Raji (cell line): Measurements from ENCODE around the gene PACS2.

Experiments used
- POLR2A ChIP-seq: IDR thresholded peaks from 2 replicates; pipeline ENCODE4 v1.6.1; 2011; ENCODE audit warnings: low read depth, low read length, control low read depth; ENCODE audit not compliant: insufficient read depth

The PACS2 gene

DNA sequence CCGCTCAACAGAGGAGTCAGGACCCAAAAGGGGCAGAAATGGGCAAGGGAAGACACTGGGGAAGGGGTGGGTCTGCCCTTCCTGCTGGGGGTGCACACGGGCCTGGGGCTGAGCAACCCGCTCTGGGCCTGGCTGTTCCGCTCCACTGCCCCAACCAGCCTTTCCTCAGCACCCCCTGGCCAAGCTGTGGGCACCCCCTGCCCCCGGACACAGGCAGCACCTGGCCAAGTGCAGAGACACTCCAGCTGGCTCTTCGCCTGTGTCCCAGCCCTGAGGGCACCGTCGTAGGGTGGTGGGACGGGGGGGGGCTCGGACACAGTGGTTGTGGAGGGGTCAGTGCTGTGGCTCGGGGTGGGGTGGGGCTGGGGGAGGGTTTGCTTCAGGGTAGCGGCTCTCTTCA lies 10.3 kb downstream of the PACS2 start:
- TF ChIP-seq POLR2A = no peak

DNA sequence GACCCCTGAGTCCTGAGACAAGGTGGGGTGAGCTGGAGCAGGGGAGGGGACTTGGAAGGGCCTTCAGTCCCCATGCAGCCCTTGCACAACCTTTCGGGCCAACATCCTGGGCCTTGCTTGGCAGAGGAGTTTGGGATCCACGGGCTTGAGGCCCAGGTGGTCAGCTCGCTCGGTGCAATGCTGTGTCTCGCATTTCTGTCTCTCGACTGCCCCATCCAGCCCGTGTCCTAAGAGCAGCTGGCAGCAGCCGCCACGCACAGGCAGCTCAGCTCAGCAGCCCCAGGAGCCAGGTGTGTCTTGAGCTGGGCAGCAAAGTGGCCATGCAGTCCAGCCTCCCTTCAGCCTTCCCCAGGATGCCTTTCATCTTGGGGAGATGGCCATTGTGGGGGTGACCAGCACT lies 10.8 kb downstream of the PACS2 start:
- TF ChIP-seq POLR2A = no peak

DNA sequence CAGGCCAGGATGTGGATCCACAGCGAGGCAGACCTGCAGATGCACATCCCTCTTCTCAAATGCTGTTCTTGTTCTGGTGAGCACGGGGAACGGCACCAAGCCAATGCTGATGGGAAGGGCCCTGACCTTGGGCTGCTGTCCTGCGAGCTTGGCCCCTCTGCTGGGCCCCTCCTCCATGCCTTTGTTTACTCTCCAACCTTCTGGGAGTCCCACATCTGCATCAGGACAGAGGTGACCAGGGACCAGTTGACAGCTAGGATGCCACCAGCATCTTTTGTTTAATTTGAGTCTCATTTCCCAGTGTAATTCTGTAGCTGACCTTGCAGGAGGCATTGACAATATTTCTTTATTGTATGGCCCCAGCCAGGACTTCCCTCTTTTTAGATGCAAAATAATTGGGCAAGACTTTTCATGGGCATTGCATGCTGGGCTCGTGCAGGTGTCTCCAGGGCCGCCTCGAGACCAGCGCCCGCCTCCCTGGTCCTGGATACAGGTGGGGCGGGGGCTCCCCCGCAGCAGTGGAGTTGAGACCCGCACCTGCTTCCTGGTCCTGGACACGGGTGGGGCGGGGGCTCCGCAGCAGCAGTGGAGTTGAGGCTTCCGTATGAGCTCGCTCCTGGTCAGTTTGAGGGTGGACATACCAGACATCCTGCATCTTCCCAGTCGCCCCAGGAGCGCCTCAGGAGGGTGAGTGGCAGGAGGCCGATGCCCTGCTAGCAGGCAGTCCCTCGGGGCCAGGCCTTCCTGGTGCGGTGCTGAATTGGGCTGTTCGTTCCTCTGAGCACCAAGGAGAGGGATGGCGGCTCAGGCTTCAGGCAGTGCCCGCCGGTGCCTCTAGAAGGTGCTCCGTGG lies 11.4 kb downstream of the PACS2 start:
- TF ChIP-seq POLR2A = no peak

DNA sequence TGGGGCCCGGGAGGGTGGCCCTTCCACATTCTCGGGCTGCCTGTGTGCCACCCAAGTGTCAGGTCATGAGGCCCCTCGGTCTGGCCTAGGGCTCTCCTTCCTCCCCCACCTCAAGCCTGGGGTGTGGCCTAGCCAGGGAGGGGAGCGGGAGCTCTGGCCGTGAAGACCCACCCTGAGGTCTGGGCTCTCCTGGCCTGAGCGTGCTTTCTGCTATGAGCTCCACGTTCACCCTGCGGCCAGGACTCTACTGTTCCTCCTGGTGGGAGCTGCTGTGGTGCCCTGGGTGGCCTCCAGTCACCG lies 12.0 kb downstream of the PACS2 start:
- TF ChIP-seq POLR2A = no peak

- TF ChIP-seq POLR2A = no peak
Measured at GRCh38 chr14:105326891-105327694, 12.5 kb downstream of the PACS2 start.

DNA sequence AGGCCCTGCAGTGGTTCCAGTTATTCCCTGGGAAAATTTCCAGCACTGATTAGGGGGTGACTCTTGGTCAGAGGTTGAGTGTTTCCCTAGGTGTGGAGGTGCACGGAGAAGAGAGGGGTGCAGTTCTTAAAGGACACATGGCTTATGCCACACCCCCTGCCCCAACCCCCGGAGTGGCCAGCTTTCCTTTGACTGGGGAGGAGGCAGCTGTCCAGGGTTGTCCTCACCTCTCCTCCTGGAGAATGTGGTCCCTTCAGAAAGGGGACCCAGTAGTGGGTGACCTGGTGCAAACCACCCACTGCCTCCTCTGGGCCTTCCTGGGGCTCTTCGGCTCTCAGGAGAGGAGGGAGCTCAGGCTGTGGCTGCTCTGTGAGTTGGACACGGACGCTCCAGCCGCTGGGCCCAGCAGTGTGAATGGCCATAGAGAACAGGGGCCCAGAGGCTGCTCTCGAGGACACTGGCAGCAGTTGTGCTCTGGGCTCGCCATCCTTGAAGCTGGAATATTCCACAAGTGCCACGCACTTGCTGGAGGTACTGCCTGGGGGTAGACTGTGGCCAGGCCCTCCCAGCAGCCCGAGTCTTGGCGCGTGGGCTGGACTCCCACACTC lies 13.6 kb downstream of the PACS2 start:
- TF ChIP-seq POLR2A = no peak

DNA sequence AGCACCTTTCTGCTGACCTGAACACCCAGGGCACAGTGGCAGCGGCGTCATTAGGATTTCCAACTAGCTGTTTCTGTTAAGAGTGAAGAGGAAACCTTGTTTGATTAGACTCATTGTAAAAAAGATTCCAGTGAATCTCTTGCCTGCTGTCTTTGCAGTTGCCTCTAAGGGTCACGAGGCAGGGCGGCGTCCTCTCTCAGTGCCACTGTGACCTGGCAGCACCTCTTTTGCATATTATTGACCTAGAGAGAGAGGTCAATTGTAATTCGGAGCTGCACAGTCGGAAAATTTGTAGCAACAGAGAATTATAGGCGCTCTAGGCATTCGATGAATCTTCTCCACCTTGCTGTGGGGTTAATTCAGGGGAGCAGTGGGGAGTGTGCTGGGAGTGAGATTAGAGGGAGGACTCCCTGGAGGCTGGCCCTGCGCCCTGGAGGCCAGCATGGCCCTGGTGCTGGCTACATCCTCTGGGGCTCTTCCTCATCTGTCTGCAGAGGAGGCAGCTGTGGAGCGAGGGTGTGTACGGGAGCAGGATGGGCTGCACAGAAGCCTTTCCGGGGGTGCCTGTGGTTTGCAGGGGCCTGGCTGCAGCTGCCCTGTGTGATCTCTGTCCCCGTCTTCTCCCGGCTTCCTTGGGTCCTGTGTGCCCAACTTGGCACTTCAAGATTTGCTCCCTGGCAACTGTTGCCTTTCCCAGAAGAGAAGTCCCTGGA lies 14.3 kb downstream of the PACS2 start:
- TF ChIP-seq POLR2A = no peak

- no peak for TF ChIP-seq POLR2A
Measured at GRCh38 chr14:105329411-105330150, 15.0 kb downstream of the PACS2 start.

DNA sequence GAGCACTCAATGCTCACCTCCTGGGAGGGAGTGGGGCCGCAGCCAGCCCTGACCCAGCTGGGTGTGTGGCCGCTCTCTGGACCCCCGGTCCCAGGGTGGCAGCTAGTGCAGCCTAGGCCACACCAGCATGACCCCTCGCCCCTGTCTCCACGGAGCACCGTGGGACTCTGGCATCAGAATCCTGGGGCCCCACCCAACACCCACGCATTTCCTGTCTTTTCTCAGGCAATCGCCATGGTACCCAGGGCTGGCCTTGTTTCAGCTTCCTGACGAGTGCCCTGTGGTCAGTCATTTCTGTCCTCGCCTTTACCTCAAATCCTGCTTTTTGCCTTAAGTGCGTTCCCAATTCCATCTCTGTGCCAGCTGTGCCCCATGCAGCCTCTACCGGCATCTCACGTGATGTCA lies 15.9 kb downstream of the PACS2 start:
- TF ChIP-seq POLR2A = no peak

DNA sequence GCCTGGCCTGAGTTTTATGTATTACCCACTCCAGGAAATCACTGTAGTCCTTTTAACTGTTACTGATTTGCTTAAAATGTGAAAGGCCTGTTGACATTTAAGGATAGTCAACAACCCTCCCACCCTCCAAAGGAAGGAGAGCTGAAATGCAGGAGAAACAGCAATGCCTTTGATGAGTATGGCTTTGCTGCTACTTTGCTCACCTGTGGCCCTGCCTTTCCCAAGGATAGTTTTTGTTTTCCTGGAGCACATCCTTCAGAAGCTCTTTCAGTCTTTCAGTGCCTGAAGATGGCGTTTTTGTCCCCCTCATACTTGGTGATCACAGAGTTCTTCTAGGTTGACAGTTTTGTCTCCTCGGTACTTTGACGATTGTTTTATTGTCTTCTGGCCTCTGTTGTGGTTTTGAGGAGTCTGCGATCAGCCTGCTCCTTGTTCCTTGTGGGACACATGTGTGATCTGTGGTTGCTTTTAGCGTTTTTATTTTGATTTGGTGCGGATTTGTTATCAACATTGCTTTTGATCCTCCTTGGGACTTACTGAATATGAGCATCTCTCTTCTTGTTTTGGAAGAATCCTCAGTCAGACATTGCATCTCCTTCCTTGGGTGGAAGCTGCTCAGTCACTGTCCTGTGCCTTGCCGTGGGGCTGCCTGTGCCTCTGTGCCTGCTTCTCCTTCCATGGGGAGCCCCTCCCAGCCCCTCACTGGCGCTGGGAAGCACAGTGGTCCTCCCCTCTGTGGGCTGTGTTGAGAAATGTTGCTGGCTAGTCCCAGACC lies 17.2 kb downstream of the PACS2 start:
- no peak for TF ChIP-seq POLR2A

GRCh38 chr14:105332350-105332874 lies 17.9 kb downstream of the PACS2 start:
- TF ChIP-seq POLR2A = no peak

DNA sequence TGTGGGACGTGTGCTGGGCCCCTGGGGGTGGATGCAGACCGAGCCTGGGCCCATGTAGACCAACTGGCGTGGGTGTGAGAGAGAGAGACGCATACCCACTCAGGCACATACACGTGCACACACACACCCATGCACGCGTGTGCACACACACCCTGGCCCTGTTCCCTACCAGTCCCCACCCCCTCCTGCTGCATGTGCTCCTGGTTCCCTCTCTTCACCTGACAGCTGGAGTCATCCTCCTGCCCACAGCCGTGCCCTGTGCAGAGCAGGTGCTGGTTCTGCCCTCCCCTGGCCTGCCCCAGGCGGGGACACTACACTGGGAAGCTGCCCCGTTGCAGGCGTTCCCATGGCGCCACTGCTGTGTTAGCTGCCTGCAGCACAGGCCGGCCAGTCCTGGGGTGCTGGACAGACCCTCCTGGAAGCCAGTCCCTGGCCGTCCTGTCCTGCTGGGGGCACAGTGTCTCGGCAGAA lies 18.5 kb downstream of the PACS2 start:
- no peak for TF ChIP-seq POLR2A

DNA sequence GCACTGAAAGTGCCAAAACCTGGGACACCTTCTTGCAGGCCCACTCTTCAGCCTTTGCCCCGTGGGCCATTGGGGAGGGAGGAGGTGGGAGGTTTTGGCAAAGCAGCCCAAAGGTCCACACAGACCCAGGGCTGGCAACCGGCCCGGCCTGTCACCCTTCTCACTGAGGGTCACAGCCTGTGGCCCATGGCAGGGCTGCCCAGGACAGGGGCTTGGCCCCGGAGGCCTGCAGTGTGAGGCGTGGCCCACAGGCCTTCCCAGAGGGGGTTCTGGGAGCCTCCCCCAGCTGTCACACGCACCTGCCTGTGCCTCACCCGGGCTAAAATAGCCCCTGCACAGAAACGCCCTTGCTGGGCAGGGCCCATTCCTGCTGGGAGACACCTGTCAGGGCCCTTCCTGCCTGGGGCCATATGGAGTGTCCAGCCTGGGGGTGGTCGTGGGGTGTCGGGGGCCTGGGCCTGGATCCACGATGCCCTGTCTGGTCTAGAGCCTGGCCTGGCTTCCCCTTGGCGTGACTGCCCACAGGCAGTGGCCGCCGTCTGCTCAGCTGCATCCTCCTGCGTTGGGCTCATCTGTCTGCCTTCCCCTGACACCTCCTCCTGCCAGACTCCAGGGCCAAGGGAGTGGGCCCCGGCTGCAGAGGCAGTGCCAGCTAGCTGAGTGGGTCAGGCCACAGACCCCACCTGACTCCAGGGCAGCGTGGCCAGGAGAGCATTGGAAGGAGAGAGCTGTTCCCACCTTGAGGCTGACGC lies 19.2 kb downstream of the PACS2 start:
- no peak for TF ChIP-seq POLR2A
